Ishikawa (cell line): ENCODE measurements around the gene NLRP1.

Experiments
- CEBPB ChIP-seq: IDR thresholded peaks from 2 replicates; pipeline ENCODE4 v1.6.1; 2012
- CREB1 ChIP-seq: IDR thresholded peaks from 2 replicates; pipeline ENCODE4 v1.6.1; 2012; ENCODE audit warnings: low read depth
- EGR1 ChIP-seq: IDR thresholded peaks from 2 replicates; pipeline ENCODE4 v1.6.1; 2012
- EP300 ChIP-seq: IDR thresholded peaks from 2 replicates; pipeline ENCODE4 v1.6.1; 2012; ENCODE audit warnings: borderline replicate concordance
- FOXM1 ChIP-seq: IDR thresholded peaks from 2 replicates; pipeline ENCODE4 v1.6.1; 2012; ENCODE audit warnings: low read depth, borderline replicate concordance
- NFIC ChIP-seq: IDR thresholded peaks from 2 replicates; pipeline ENCODE4 v1.6.1; 2012
- RAD21 ChIP-seq: IDR thresholded peaks from 2 replicates; pipeline ENCODE4 v1.6.1; 2012; ENCODE audit warnings: low read depth
- REST ChIP-seq: IDR thresholded peaks from 2 replicates; pipeline ENCODE4 v1.6.1; 2012; ENCODE audit warnings: low read depth, mild to moderate bottlenecking
- TAF1 ChIP-seq: IDR thresholded peaks from 2 replicates; pipeline ENCODE4 v1.6.1; 2012; ENCODE audit warnings: low read depth, mild to moderate bottlenecking
- TCF12 ChIP-seq: IDR thresholded peaks from 2 replicates; pipeline ENCODE4 v1.6.1; 2012; ENCODE audit warnings: low read depth
- TEAD4 ChIP-seq: IDR thresholded peaks from 2 replicates; pipeline ENCODE4 v1.6.1; 2012
- YY1 ChIP-seq: IDR thresholded peaks from 2 replicates; pipeline ENCODE4 v1.6.1; 2012; ENCODE audit warnings: low read depth
- ZBTB7A ChIP-seq: IDR thresholded peaks from 2 replicates; pipeline ENCODE4 v1.6.1; 2012; ENCODE audit warnings: low read depth
- TF ChIP-seq, protein P1 (sequence below): IDR thresholded peaks from 2 replicates; pipeline ENCODE4 v1.6.1; 2012
- TF ChIP-seq, protein P2 (sequence below): IDR thresholded peaks from 2 replicates; pipeline ENCODE4 v1.6.1; 2012

Gene NLRP1

GRCh38 chr17:5509482-5509881 is 74.8 kb downstream of the NLRP1 start:
- TF ChIP-seq CREB1 = no peak
- TF ChIP-seq NFIC = no peak
- TF ChIP-seq, protein P1, sequence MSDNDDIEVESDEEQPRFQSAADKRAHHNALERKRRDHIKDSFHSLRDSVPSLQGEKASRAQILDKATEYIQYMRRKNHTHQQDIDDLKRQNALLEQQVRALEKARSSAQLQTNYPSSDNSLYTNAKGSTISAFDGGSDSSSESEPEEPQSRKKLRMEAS = no peak
- no peak for TF ChIP-seq EP300
- no peak for TF ChIP-seq TAF1
- TF ChIP-seq ZBTB7A = no peak
- TF ChIP-seq EGR1 = no peak
- TF ChIP-seq TEAD4 = no peak
- TF ChIP-seq REST = no peak
- no peak for TF ChIP-seq FOXM1
- no peak for TF ChIP-seq YY1
- TF ChIP-seq RAD21 = no peak
- TF ChIP-seq TCF12 = no peak

- no peak for TF ChIP-seq NFIC
- TF ChIP-seq CEBPB = no peak
- no peak for TF ChIP-seq FOXM1
- no peak for TF ChIP-seq TCF12
- TF ChIP-seq YY1 = no peak
- no peak for TF ChIP-seq EP300
- no peak for TF ChIP-seq TAF1
Observed at GRCh38 chr17:5508810-5509209, 75.5 kb downstream of the NLRP1 start.

DNA sequence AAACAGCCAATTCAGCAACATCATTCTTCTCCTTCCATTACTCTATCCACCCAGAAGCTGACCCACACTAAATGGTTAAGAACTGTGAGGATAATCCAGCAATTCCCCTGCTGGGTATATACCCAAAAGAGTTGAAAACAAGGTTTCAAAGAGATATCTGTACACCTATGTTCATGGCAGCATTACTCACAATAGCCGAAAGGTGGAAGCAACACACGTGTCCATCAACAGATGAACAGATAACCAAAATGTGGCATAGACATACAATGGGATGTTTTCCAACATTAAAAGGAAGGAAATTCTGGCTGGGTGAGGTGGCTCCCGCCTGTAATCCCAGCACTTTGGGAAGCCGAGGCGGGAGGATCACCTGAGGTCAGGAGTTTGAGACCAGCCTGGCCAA is 78.0 kb downstream of the NLRP1 start:
- TF ChIP-seq TEAD4 = no peak
- no peak for TF ChIP-seq CREB1
- no peak for TF ChIP-seq YY1
- no peak for TF ChIP-seq NFIC
- TF ChIP-seq CEBPB = no peak
- no peak for TF ChIP-seq TCF12
- TF ChIP-seq, protein P1 = no peak
- TF ChIP-seq EP300 = no peak
- TF ChIP-seq ZBTB7A = no peak
- TF ChIP-seq RAD21 = no peak
- TF ChIP-seq TAF1 = no peak
- TF ChIP-seq, protein P2, sequence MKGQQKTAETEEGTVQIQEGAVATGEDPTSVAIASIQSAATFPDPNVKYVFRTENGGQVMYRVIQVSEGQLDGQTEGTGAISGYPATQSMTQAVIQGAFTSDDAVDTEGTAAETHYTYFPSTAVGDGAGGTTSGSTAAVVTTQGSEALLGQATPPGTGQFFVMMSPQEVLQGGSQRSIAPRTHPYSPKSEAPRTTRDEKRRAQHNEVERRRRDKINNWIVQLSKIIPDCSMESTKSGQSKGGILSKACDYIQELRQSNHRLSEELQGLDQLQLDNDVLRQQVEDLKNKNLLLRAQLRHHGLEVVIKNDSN = no peak
- TF ChIP-seq FOXM1 = no peak
- no peak for TF ChIP-seq REST
- TF ChIP-seq EGR1 = no peak

GRCh38 chr17:5502552-5502951 is 81.8 kb downstream of the NLRP1 start:
- TF ChIP-seq, protein P2 = no peak
- TF ChIP-seq TEAD4 (no peak), EGR1 (no peak), RAD21 (no peak), TAF1 (no peak), NFIC (no peak), FOXM1 (no peak), CREB1 (no peak), CEBPB (no peak), EP300 (no peak), REST (no peak), YY1 (no peak), TCF12 (no peak), ZBTB7A (no peak)
- TF ChIP-seq, protein P1 = no peak

DNA sequence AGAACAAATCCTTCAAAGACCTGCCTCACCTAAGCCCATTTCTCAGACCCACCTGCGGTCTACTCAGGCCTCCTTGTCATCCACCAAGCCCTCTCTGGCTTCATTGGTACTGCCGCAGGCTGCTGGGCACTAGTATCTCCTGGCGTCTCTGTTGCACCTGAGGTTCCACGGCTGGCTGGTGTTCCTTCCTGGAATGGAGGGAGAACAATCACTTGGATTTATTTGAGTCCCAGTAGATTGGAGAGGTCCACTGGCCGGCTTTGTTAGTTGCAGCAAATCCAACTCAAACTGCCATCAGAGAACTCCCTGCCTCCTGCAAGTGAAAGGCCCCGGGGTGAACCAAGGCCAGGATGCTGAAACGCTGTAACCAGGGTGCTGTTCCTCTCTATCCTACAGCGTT is 82.6 kb downstream of the NLRP1 start:
- no peak for TF ChIP-seq FOXM1
- no peak for TF ChIP-seq YY1
- no peak for TF ChIP-seq TCF12
- TF ChIP-seq CREB1 = no peak
- TF ChIP-seq, protein P2 = no peak
- TF ChIP-seq, protein P1 = no peak
- TF ChIP-seq REST = no peak
- no peak for TF ChIP-seq RAD21
- TF ChIP-seq EGR1 = no peak
- TF ChIP-seq TEAD4 = no peak
- no peak for TF ChIP-seq EP300
- no peak for TF ChIP-seq NFIC
- no peak for TF ChIP-seq TAF1
- TF ChIP-seq CEBPB = no peak
- no peak for TF ChIP-seq ZBTB7A
